HTERT RPE-1 (cell line): Measurements from ENCODE around the gene KLHL5.
"Not testable (repeated sequence)": the region's sequence is repeated elsewhere in the genome, so short reads cannot be mapped to it uniquely, and the experiment has no call there.

Experiments used
- in situ Hi-C: fragments of 300-500 bp; cut with MboI; formaldehyde crosslinking; loops from 4 replicates; pipeline ENCODE4 v1.14.3; 2020; ENCODE audit warnings: low sequenced_read_pairs

KLHL5 gene

GRCh38 chr4:39062094-39062769, at the start of gene KLHL5:
KLHL5 (plus strand) TSS chr4:39062232; CDS start chr4:39062653, 421 bp downstream.
- in situ Hi-C loops, result no loop called here

DNA sequence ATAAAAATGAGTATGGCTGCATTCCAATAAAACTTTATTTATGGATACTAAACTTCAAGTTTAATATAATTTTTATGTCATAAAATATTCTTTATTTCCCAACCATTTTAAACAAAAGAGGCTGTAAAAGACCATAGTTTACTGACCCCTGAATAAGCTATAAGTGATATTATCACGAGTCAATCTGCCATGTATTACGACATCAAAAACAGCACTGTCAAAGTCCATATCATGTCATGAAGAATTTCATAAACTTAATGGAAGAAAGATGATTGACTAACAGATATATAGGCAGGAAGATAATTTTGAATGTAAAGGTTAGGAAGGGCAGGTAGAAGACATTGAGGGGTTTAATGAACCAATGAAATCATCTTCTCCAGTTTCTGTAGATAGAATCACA, 48.0 kb upstream of the KLHL5 start:
- in situ Hi-C loops, result no loop called here

- in situ Hi-C loops, result no loop called here
These were observed 41.9 kb upstream of the KLHL5 start for GRCh38 chr4:39020130-39020529.

GRCh38 chr4:39021631-39022030, 40.4 kb upstream of the KLHL5 start:
- in situ Hi-C loops, result no loop called here

DNA sequence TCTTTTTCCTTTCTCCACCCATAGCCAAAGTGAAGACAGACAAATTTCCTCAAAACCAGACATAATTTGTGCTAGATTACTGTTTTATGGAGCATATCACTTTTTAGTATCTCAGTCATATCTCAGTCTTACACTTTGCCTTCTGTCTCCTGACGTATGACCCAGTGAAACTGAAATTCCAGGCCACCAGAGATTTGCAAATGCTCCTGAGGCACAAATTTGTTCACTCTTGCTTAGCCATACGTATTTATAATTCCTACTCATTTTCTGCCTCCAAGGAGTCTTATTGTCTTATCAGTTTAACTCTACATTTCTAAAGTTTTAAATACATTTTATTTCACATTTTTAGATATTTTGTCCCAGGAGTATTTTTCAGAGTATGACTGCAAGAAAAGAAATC, 39.8 kb upstream of the KLHL5 start:
- in situ Hi-C loops, result no loop called here

- in situ Hi-C loops, result no loop called here
These were observed 39.0 kb upstream of the KLHL5 start for GRCh38 chr4:39023059-39023458.

DNA sequence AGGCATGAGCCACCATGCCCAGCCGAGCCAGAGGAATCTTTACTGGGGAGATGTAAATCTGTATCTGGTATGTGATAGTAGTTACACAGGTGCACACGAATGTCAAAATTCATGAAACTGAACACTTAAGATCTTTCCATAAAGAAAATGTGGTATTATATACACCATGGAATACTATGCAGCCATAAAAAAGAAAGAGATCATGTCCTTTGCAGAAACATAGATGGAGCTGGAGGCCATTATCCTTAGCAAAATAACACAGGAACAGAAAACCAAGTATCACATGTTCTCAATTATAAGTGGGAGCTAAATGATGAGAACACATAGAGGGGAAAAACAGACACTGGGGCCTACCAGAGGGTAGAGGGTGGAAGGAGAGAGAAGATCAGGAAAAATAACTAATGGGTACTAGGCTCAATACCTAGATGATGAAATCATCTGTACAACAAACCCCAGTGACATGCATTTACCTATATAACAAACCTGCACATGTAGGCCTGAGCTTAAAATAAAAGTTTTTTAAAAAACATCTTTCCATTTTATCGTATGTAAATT, 37.6 kb upstream of the KLHL5 start:
- in situ Hi-C loops, result no loop called here

- in situ Hi-C loops, result no loop called here
These were observed 36.4 kb upstream of the KLHL5 start for GRCh38 chr4:39025552-39026085.

- in situ Hi-C loops, result no loop called here
These were observed 35.9 kb upstream of the KLHL5 start for GRCh38 chr4:39026096-39026495.

DNA sequence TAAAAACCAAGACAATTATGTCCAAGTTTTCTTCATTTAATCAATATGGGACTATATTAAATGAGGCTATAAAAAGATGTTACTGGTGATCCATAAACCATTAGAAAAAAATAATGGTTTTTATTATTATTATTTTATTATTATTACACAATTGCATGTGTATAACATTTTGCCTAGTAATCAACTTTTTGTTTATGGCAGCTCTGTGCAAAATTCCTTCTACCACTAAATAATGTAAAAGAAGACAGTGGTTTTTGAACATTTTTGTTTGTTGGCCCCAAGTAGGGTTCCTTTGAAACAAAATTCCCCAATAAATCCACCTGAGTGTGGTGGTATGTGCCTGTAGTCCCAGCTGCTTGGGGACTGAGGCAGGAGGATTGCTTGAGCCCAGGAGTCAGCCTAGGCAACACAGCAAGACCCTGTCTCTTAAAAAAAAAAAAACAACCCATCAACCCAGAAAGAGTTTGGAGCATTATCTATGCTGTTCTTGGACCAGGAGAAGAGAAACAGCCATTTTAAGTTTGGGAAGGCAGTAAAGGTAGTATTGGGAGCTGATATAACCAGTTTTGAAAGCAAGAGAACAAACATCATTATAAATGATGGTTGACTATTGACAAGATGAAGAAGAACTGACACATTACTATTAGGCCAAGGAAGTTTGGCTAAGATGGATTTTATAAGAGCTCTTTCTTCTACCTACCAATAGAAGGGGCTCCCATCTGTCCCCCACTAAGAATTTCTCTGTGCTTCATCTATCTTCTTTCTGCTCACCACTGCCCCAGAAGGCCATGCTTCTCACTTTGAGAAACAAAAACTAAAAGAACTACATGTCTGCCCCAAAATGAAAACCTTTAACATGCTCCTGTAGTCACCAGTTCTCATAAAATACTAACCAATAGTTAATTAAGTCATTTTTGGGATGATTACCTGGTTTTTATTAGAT, 32.0 kb upstream of the KLHL5 start:
- in situ Hi-C loops, result no loop called here

DNA sequence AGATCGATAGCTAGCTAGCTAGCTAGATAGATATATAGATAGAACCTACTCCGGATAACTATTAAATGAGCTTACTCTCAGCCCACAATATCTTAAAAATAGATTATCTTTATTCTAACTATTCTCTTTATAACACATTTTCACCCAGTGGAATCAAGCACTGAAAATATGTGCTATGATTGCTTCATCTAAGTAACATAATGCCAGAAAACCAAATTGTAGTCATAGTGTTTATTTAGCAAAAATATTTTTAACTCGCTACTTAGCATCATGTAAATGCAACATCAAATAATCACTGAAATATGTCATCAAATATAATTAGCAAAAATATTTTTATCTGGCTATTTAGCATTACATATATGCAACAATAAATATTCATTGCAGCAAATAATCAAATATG, 31.3 kb upstream of the KLHL5 start:
- in situ Hi-C loops, result no loop called here

- in situ Hi-C loops, result not testable (repeated sequence)
These were observed 30.4 kb upstream of the KLHL5 start for GRCh38 chr4:39031590-39032020.

- in situ Hi-C loops, result no loop called here
These were observed 29.6 kb upstream of the KLHL5 start, which contains the start of gene TMEM156 for GRCh38 chr4:39032218-39033085. TMEM156 (minus strand) TSS chr4:39032409; CDS start chr4:39032313, 96 bp downstream.

GRCh38 chr4:39036172-39036571, 25.9 kb upstream of the KLHL5 start:
- in situ Hi-C loops, result no loop called here

GRCh38 chr4:39037491-39037825, 24.6 kb upstream of the KLHL5 start:
- in situ Hi-C loops, result no loop called here

GRCh38 chr4:39037941-39038340, 24.1 kb upstream of the KLHL5 start:
- in situ Hi-C loops, result no loop called here

DNA sequence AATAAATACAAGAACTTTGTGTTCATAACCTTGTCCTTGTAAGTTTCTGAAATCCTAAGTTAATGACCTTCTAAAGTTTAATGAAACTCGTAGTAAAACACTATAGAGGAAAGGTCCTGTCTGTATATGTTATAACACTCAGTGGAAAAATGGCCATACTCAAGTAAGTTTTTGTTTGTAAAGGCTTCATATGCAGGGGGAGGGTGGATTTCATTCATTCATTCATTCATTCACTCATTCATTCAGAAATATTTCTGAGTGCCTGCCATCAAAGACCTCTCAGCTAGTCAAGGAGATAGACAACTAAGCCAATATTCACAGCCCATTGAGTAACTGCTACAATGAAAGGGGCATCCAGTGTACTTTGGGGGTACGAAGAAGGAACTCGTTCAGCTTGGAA, 22.9 kb upstream of the KLHL5 start:
- in situ Hi-C loops, result no loop called here

GRCh38 chr4:39042366-39042765, 19.7 kb upstream of the KLHL5 start:
- in situ Hi-C loops, result no loop called here

DNA sequence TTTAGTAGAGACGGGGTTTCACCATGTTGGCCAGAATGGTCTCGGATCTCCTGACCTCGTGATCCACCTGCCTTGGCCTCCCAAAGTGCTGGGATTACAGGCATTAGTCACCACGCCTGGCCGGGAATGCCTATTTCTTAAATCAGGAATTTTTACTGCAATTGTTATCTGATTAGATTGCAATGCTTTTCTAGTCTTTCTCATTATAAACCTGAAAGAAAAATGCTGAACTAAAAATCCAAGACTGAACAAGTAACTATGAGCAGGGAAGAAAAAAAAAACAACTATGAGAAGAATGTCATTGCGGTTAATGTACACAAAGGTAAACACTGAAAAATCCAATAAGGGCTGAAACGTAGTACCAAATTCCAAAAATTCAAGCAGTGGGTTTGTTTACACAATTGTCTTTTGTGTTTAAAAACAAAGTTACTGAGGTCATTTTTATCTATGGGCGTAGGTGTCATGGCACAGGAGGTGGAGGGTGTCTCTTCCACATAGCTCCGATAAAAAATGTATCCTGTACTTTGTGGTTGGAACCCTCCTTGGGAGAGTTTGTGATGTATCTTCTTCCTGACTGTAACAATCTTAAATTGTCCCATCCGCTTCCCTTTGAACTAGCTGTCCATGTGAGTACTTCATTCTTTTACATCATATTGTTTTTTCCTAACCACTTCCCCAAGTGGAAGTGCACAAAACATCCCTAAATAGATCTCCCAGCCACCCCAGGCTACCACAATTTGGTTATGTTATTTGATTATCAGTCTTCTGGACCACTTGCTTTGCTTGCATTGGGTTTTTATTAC, 18.8 kb upstream of the KLHL5 start:
- in situ Hi-C loops, result no loop called here

DNA sequence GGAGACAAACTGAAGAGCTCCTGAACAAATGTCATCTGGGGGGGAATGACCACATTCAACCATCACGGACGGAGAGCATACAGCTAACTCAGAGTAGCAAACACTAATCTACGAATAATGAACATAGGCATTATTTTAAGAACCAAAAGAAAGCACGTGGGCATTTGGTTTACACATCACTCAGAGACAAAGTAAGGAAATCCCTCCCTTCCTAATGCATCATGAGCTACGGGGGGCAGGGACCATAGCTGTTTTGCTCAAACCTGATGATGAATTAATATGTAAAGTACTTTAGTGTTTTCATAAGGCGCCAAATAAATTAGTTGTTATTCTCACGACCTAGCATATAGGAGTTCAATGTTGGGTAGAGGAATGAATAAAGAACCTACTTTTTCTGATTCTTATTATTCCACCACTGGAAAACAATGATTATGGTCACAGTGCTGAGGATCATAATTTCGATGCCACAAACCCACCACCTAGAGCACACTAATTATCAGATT, 18.1 kb upstream of the KLHL5 start:
- in situ Hi-C loops, result no loop called here
